Motor neuron (in vitro differentiated cells): Measurements from ENCODE around the gene PLEKHM1. TPM values are rescaled to one million over a fixed set of nuclear protein-coding genes. Genes with fewer than 3 reads are reported as not detected.

Experiments
- ATAC-seq, 8 experiments: fragments of 200-7000 bp; cut with Tn5 transposase; replicated peaks in 6 of 8; 2 replicates each; pipeline ENCODE4 v1.8.0; 2021; ENCODE audit warnings: mild to moderate bottlenecking in 8 of 8, moderate library complexity in 8 of 8
- H3K27ac ChIP-seq, 2 donors: fragments of 250-450 bp; sonication (Bioruptor Pico); 2 replicates each; pipeline ENCODE4 v1.9.0; 2021; ENCODE audit warnings: antibody characterized with exemption in 2 of 2, mild to moderate bottlenecking in 2 of 2, moderate library complexity in 1 of 2
- H3K4me1 ChIP-seq, 2 donors: fragments of 250-450 bp; sonication (Bioruptor Pico); replicated peaks in 1 of 2; 2 replicates each; pipeline ENCODE4 v1.6.1; 2021; ENCODE audit warnings: antibody characterized with exemption in 2 of 2, mild to moderate bottlenecking in 2 of 2, moderate library complexity in 1 of 2
- H3K4me3 ChIP-seq, 5 donors: fragments of 250-450 bp; sonication (Bioruptor Pico); 2 replicates each; pipeline ENCODE4 v1.9.0; 2021; ENCODE audit warnings: antibody characterized with exemption in 5 of 5, mild to moderate bottlenecking in 5 of 5, moderate library complexity in 4 of 5
- WGBS, 10 experiments: fragments of 450-650 bp; shearing (Covaris generic); methylation state at CpG; one replicate each; pipeline ENCODE4 v1.0.0; 2022; 5-methylcytosine and 5-hydroxymethylcytosine counted together
- in situ Hi-C, 9 experiments: fragments of 400-800 bp; cut with MboI; loops; one replicate each; pipeline ENCODE4 v1.15.0; 2021; ENCODE audit warnings: low sequenced_read_pairs in 9 of 9, low pct_unique_long_range_greater_than_20kb in 2 of 9; ENCODE audit not compliant: unreplicated experiment in 9 of 9
- total RNA-seq, 8 experiments: library from RNA; unstranded; fragments of 300-600 nt; gene quantifications; 2 replicates each; pipeline versions ENCODE4 v1.2.3 to v1.2.4, GENCODE V29; 2022

PLEKHM1 gene
- total RNA-seq, 8 experiments from 2014 or later = 6.2 to 27.9 (median 11.8) TPM

- peak; percentile 49 to 85 (median 79) for ATAC-seq
- Histone ChIP-seq H3K4me3 (no peak overlapping the region), H3K27ac (no peak overlapping the region), H3K4me1 (peaks cover 5 to 9% of the 10 kb centered on the region in 2 donors)
- WGBS, 10 experiments = 70% methylated on average over 2 of the region's 18 CpGs; no CpG with 5 or more reads in 8 of the 10 experiments
- in situ Hi-C loops = no loop called here
Measured at GRCh38 chr17:45425125-45425983, 65.2 kb downstream of the PLEKHM1 start.

- WGBS, 10 experiments = 86% methylated on average over 1 of the region's 6 CpGs; no CpG with 5 or more reads in 9 of the 10 experiments
- ATAC-seq = no peak
- no peak overlapping the region for H3K27ac ChIP-seq
- in situ Hi-C loops = loop anchor here in 1 of 9 experiments (25.0 kb wide), 1 partner anchor 438 kb away; no protein-coding TSS in a partner anchor
- H3K4me3 ChIP-seq = no peak overlapping the region
- H3K4me1 ChIP-seq = peaks cover 5 to 9% of the 10 kb centered on the region in 2 donors
Measured at GRCh38 chr17:45424769-45425124, 65.8 kb downstream of the PLEKHM1 start.

- no CpG with 5 or more reads among the region's 1 CpG for WGBS, 10 experiments
- ATAC-seq = no peak
- in situ Hi-C loops = loop anchor here in 1 of 9 experiments (25.0 kb wide), 1 partner anchor 438 kb away; no protein-coding TSS in a partner anchor
- H3K4me3 ChIP-seq = no peak overlapping the region
- H3K27ac ChIP-seq = no peak overlapping the region
- H3K4me1 ChIP-seq = peaks cover 5 to 9% of the 10 kb centered on the region in 2 donors
Measured at GRCh38 chr17:45423975-45424335, 66.6 kb downstream of the PLEKHM1 start.

- peak in 3 of 8 experiments; percentile 3 to 66 (median 53) for ATAC-seq
- Histone ChIP-seq H3K27ac (no peak overlapping the region), H3K4me1 (peaks cover 3 to 9% of the 10 kb centered on the region in 2 donors), H3K4me3 (no peak overlapping the region)
- WGBS, 10 experiments = 45 to 98% (median 83%) methylated on average over 6 to 8 of the region's 8 CpGs
- in situ Hi-C loops = loop anchor here in 1 of 9 experiments (25.0 kb wide), 1 partner anchor 439 kb away; no protein-coding TSS in a partner anchor
Measured at GRCh38 chr17:45423304-45423974, 67.1 kb downstream of the PLEKHM1 start.

GRCh38 chr17:45414990-45415881 is 75.3 kb downstream of the PLEKHM1 start:
- in situ Hi-C loops = loop anchor here in 1 of 9 experiments (25.0 kb wide), 1 partner anchor 447 kb away; no protein-coding TSS in a partner anchor
- ATAC-seq = no peak
- H3K27ac ChIP-seq = no peak overlapping the region
- WGBS, 10 experiments = 33 to 100% (median 81%) methylated on average over 1 to 5 of the region's 10 CpGs
- no peak overlapping the region for H3K4me3 ChIP-seq
- H3K4me1 ChIP-seq = peaks cover 0 to 3% of the 10 kb centered on the region in 2 donors

GRCh38 chr17:45413498-45413923 is 77.0 kb downstream of the PLEKHM1 start:
- no peak overlapping the region for H3K4me3 ChIP-seq
- no peak overlapping the region for H3K27ac ChIP-seq
- in situ Hi-C loops = loop anchor here in 1 of 9 experiments (25.0 kb wide), 1 partner anchor 449 kb away; no protein-coding TSS in a partner anchor
- peaks cover 0 to 3% of the 10 kb centered on the region in 2 donors for H3K4me1 ChIP-seq
- ATAC-seq = peak in 1 of 8 experiments; percentile 41
- WGBS, 10 experiments = 71 to 90% (median 82%) methylated on average over 2 to 3 of the region's 9 CpGs; no CpG with 5 or more reads in 5 of the 10 experiments

GRCh38 chr17:45411348-45412105 is 79.0 kb downstream of the PLEKHM1 start:
- ATAC-seq = peak in 3 of 8 experiments; percentile 14 to 18 (median 16)
- WGBS, 10 experiments = 80 to 100% methylated on average over 1 of the region's 5 CpGs; no CpG with 5 or more reads in 8 of the 10 experiments
- in situ Hi-C loops = loop anchor here in 1 of 9 experiments (25.0 kb wide), 1 partner anchor 451 kb away; no protein-coding TSS in a partner anchor

GRCh38 chr17:45410144-45411091 is 80.1 kb downstream of the PLEKHM1 start:
- H3K4me3 ChIP-seq = no peak overlapping the region
- H3K4me1 ChIP-seq = peaks cover 4 to 11% of the 10 kb centered on the region in 2 donors
- ATAC-seq = peak in 1 of 8 experiments; percentile 24
- no peak overlapping the region for H3K27ac ChIP-seq
- in situ Hi-C loops = loop anchor here in 1 of 9 experiments (25.0 kb wide), 1 partner anchor 452 kb away; no protein-coding TSS in a partner anchor
- whole genome bisulfite sequencing, 10 experiments = 57 to 100% (median 80%) methylated on average over 1 to 3 of the region's 24 CpGs; no CpG with 5 or more reads in 5 of the 10 experiments

More at GRCh38 chr17:45411348-45412105, 79.0 kb downstream of the PLEKHM1 start:
- Histone ChIP-seq H3K4me3 (no peak overlapping the region), H3K4me1 (peaks cover 0 to 3% of the 10 kb centered on the region in 2 donors), H3K27ac (no peak overlapping the region)

- ATAC-seq = no peak
- Histone ChIP-seq H3K4me3 (no peak overlapping the region), H3K27ac (no peak overlapping the region), H3K4me1 (peaks cover 4 to 15% of the 10 kb centered on the region in 2 donors)
- in situ Hi-C loops = loop anchor here in 1 of 9 experiments (25.0 kb wide), 1 partner anchor 453 kb away; no protein-coding TSS in a partner anchor
- 67 to 70% methylated on average over 2 to 4 of the region's 5 CpGs; no CpG with 5 or more reads in 8 of the 10 experiments for WGBS, 10 experiments
Measured at GRCh38 chr17:45409659-45410076, 80.9 kb downstream of the PLEKHM1 start.

- Histone ChIP-seq H3K4me3 (no peak overlapping the region), H3K27ac (no peak overlapping the region), H3K4me1 (peaks cover 4 to 15% of the 10 kb centered on the region in 2 donors)
- in situ Hi-C loops = loop anchor here in 1 of 9 experiments (25.0 kb wide), 1 partner anchor 453 kb away; no protein-coding TSS in a partner anchor
- 0 to 65% (median 59%) methylated on average over 1 to 5 of the region's 11 CpGs; no CpG with 5 or more reads in 4 of the 10 experiments for WGBS, 10 experiments
- ATAC-seq = peak in 1 of 8 experiments; percentile 27
Measured at GRCh38 chr17:45408611-45409421, 81.7 kb downstream of the PLEKHM1 start.
